Measurements from ENCODE around the gene HLA-F. TPM values are rescaled to one million over a fixed set of nuclear protein-coding genes. Genes with fewer than 3 reads are reported as not detected.

The HLA-F gene
- total RNA-seq, 1 experiment from 2014 or later = 7.6 TPM

DNA sequence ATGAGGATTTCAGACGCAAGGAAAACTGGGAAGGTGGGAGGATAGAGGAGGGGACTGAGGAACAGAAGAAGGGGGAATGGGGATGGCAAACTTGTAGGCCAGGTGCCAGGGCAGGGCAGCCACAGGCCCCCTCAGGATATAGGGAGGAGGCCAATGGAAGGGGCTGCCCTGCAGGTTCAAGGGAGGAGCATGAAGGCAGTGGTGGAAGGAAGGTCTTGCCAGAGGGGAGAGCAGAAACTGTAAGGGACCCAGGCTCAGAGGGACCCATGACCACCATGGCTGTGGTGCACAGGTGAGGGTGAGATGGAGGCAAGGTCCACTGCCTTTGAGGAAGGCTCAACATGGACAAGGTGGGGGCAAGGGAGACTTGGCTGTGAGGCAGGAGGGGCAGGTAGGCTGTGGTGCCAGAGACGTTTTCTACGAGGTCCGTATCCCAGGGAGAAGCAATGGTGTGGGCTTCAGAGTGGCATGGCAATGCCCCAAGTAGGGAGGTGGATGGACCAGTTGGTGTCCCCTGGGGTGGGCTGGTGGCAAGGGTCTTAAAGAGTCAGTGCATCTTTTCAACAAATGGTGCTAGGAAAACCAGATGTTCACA is 22.7 kb downstream of the HLA-F start:
- POLR2A ChIA-PET (ENCODE audit: unreplicated experiment) = no interaction called here
- Histone ChIP-seq H3K79me2 (ENCODE audit: low read depth) (no peaks in the 10 kb centered on the region), H3K27me3 (ENCODE audit: insufficient read depth, low read depth) (no peaks in the 10 kb centered on the region), H2AFZ (no peak overlapping the region), H3K4me2 (no peak overlapping the region), H3K4me1 (replicated peaks; ENCODE audit: insufficient read depth) (no peaks in the 10 kb centered on the region), H3K4me3 (no peak overlapping the region), H3K36me3 (ENCODE audit: low read depth) (no peaks in the 10 kb centered on the region), H4K20me1 (ENCODE audit: insufficient read depth) (no peaks in the 10 kb centered on the region), H3K9me3 (ENCODE audit: insufficient read depth, low read depth) (no peaks in the 10 kb centered on the region), H3K9me2 (ENCODE audit: insufficient read depth) (peaks cover 2% of the 10 kb centered on the region; the same call in 1 of the 2 replicates), H3K27ac (no peak overlapping the region), H3F3A (ENCODE audit: insufficient read depth, low read depth) (no peaks in the 10 kb centered on the region)
- CTCF ChIA-PET = no interaction called here
- BruUV-seq (replicated peaks) = no TSS peak
- DNase-seq = no peak
- TF ChIP-seq, protein P1, sequence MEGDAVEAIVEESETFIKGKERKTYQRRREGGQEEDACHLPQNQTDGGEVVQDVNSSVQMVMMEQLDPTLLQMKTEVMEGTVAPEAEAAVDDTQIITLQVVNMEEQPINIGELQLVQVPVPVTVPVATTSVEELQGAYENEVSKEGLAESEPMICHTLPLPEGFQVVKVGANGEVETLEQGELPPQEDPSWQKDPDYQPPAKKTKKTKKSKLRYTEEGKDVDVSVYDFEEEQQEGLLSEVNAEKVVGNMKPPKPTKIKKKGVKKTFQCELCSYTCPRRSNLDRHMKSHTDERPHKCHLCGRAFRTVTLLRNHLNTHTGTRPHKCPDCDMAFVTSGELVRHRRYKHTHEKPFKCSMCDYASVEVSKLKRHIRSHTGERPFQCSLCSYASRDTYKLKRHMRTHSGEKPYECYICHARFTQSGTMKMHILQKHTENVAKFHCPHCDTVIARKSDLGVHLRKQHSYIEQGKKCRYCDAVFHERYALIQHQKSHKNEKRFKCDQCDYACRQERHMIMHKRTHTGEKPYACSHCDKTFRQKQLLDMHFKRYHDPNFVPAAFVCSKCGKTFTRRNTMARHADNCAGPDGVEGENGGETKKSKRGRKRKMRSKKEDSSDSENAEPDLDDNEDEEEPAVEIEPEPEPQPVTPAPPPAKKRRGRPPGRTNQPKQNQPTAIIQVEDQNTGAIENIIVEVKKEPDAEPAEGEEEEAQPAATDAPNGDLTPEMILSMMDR (conservative IDR thresholded peaks at IDR 0.05) = no peak
- TF ChIP-seq EZH2 (IDR thresholded peaks at IDR 0.05; ENCODE audit: low read depth) = no peak
- intact Hi-C loops (cut with micrococcal nuclease; ENCODE audit: unreplicated experiment) = no loop called here

- Histone ChIP-seq H3F3A (ENCODE audit: insufficient read depth, low read depth) (no peaks in the 10 kb centered on the region), H3K79me2 (ENCODE audit: low read depth) (no peaks in the 10 kb centered on the region), H3K4me1 (replicated peaks; ENCODE audit: insufficient read depth) (no peaks in the 10 kb centered on the region), H3K36me3 (ENCODE audit: low read depth) (no peaks in the 10 kb centered on the region), H3K4me2 (no peak overlapping the region), H2AFZ (no peak overlapping the region), H4K20me1 (ENCODE audit: insufficient read depth) (no peaks in the 10 kb centered on the region), H3K9me2 (ENCODE audit: insufficient read depth) (peaks cover 2% of the 10 kb centered on the region; the same call in 1 of the 2 replicates), H3K27me3 (ENCODE audit: insufficient read depth, low read depth) (no peaks in the 10 kb centered on the region), H3K9me3 (ENCODE audit: insufficient read depth, low read depth) (no peaks in the 10 kb centered on the region), H3K27ac (no peak overlapping the region), H3K4me3 (no peak overlapping the region)
- TF ChIP-seq EZH2 (IDR thresholded peaks at IDR 0.05; ENCODE audit: low read depth) = no peak
- TF ChIP-seq, protein P1 (conservative IDR thresholded peaks at IDR 0.05) = no peak
- DNase-seq = no peak
- intact Hi-C loops (cut with micrococcal nuclease; ENCODE audit: unreplicated experiment) = no loop called here
- CTCF ChIA-PET = interaction anchor here (0.6 to 0.7 kb wide), 4 partner anchors 9 to 69 kb away, joined by 4 to 7 read pairs (median 6); no protein-coding TSS in a partner anchor
- BruUV-seq (replicated peaks) = no TSS peak
- POLR2A ChIA-PET (ENCODE audit: unreplicated experiment) = no interaction called here
Measured at GRCh38 chr6:29746846-29747687, 23.8 kb downstream of the HLA-F start.

DNA sequence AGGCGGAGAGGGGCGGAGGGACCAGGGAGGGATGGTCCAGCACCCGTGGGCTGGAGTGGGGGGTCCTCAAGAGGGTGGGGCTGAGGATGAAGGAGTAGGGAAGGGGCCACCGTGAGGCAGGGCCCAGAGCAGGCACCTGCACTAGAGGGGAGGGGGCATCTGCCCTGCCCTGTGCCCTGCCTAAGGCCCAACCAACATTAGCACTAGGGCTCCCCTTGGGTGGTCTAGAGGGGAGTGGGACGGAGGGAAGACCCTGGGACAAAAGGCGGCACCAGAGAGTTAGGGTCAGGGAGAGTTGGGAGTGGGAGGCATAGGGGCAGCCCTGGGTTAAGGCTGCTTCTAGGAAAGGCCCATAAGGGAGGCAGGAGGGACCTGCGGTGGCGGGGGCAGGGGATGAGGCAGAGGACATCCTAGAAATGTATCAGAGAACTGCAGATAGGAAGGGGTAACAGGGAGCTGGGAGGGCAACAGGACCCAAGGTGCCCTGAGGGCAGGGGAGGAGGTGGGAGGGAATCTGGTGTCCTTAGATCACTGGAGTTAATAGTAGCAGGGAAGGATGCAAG is 24.5 kb downstream of the HLA-F start:
- BruUV-seq (replicated peaks) = no TSS peak
- no peaks in the 10 kb centered on the region for H3K79me2 ChIP-seq (ENCODE audit: low read depth)
- no peak overlapping the region for H2AFZ ChIP-seq
- CTCF ChIA-PET = interaction anchor here (0.6 to 2.0 kb wide), 3 partner anchors 9 to 98 kb away, joined by 6 to 8 read pairs (median 7); no protein-coding TSS in a partner anchor
- H3K27ac ChIP-seq = no peak overlapping the region
- peaks cover 2% of the 10 kb centered on the region; the same call in 1 of the 2 replicates for H3K9me2 ChIP-seq (ENCODE audit: insufficient read depth)
- DNase-seq = no peak
- H3F3A ChIP-seq (ENCODE audit: insufficient read depth, low read depth) = no peaks in the 10 kb centered on the region
- POLR2A ChIA-PET (ENCODE audit: unreplicated experiment) = no interaction called here
- H4K20me1 ChIP-seq (ENCODE audit: insufficient read depth) = no peaks in the 10 kb centered on the region
- TF ChIP-seq, protein P1 (conservative IDR thresholded peaks at IDR 0.05) = no peak
- TF ChIP-seq EZH2 (IDR thresholded peaks at IDR 0.05; ENCODE audit: low read depth) = no peak
- H3K4me3 ChIP-seq = peak overlapping the region; percentile 56; the same call in 1 of the 2 replicates
- H3K4me1 ChIP-seq (replicated peaks; ENCODE audit: insufficient read depth) = no peaks in the 10 kb centered on the region
- intact Hi-C loops (cut with micrococcal nuclease; ENCODE audit: unreplicated experiment) = no loop called here
- H3K9me3 ChIP-seq (ENCODE audit: insufficient read depth, low read depth) = no peaks in the 10 kb centered on the region
- peak overlapping the region; percentile 80 for H3K4me2 ChIP-seq
- no peaks in the 10 kb centered on the region for H3K36me3 ChIP-seq (ENCODE audit: low read depth)
- H3K27me3 ChIP-seq (ENCODE audit: insufficient read depth, low read depth) = no peaks in the 10 kb centered on the region
